B cell (primary cell): ENCODE measurements around the gene PLCG1. TPM values are rescaled to one million over a fixed set of nuclear protein-coding genes. Genes with fewer than 3 reads are reported as not detected.
A peak's percentile ranks its signal among the peaks of the same experiment; 100 is the strongest.

ENCODE experiments used
- ATAC-seq: fragments of 200-7000 bp; cut with Tn5 transposase; one replicate; pipeline ENCODE4 v1.10.0; 2021; ENCODE audit warnings: low read depth, mild to moderate bottlenecking, moderate number of reproducible peaks, moderate library complexity
- CTCF ChIA-PET: fragments of 350-600 bp; sonication (Branson Sonifier 250); formaldehyde crosslinking; loops from one replicate; lab custom pipeline; 2021; ENCODE audit warnings: antibody characterized with exemption, inconsistent platforms; lab: Charles Lee
- POLR2A ChIA-PET: fragments of 350-600 bp; sonication (Branson Sonifier 250); formaldehyde crosslinking; loops from one replicate; lab custom pipeline; 2021; ENCODE audit warnings: antibody characterized with exemption; lab: Charles Lee
- DNase-seq: peaks from one replicate; pipeline ENCODE4 v3.0.0; 2013
- H2AFZ ChIP-seq: 2 replicates; pipeline ENCODE4 v1.6.1; 2012; ENCODE audit warnings: mild to moderate bottlenecking, low read depth, low read length; ENCODE audit not compliant: insufficient read depth, poor library complexity, severe bottlenecking
- H3K27ac ChIP-seq, 2 donors: 1 replicate in 1 of 2; 2 replicates in 1 of 2; pipeline ENCODE4 v1.5.1; 2012 to 2013; ENCODE audit warnings: low read length in 2 of 2, mild to moderate bottlenecking in 2 of 2, moderate library complexity in 1 of 2
- H3K27me3 ChIP-seq, 4 experiments: fragments of 200-600 bp in 1 of 4; sonication (generic) in 1 of 4; replicated peaks in 1 of 4; 1 replicate in 2 of 4; 2 replicates in 2 of 4; pipeline versions ENCODE4 v1.6.1 to v1.7.0; 2013 to 2016; ENCODE audit warnings: low read length in 3 of 4, mild to moderate bottlenecking in 2 of 4, mixed read lengths in 1 of 4, moderate library complexity in 1 of 4; ENCODE audit not compliant: insufficient read depth in 4 of 4, control insufficient read depth in 3 of 4; ENCODE audit errors: control extremely low read depth in 1 of 4
- H3K36me3 ChIP-seq, 2 experiments: replicated peaks in 1 of 2; 1 replicate in 1 of 2; 2 replicates in 1 of 2; pipeline versions ENCODE4 v1.6.1 to v1.7.1; 2013; ENCODE audit warnings: low read length in 1 of 2; ENCODE audit not compliant: insufficient read depth in 2 of 2, control insufficient read depth in 1 of 2; ENCODE audit errors: control extremely low read depth in 1 of 2, extremely low read depth in 1 of 2
- H3K4me1 ChIP-seq, 2 donors: fragments of 200-600 bp in 1 of 2; sonication (generic) in 1 of 2; 1 replicate in 1 of 2; 2 replicates in 1 of 2; pipeline versions ENCODE4 v1.5.1 to v1.6.1; 2013 to 2017; ENCODE audit warnings: low read length in 2 of 2; ENCODE audit not compliant: control insufficient read depth in 2 of 2, insufficient read depth in 2 of 2
- H3K4me2 ChIP-seq: replicated peaks from 2 replicates; pipeline ENCODE3; 2012; ENCODE audit warnings: mild to moderate bottlenecking, low read depth, low read length; ENCODE audit not compliant: poor library complexity, severe bottlenecking
- H3K4me3 ChIP-seq, 5 experiments: fragments of 200-600 bp in 1 of 5; sonication (generic) in 1 of 5; 1 replicate in 3 of 5; 2 replicates in 2 of 5; pipeline versions ENCODE4 v1.5.1 to v1.7.0; 2011 to 2016; ENCODE audit warnings: low read length in 4 of 5, mild to moderate bottlenecking in 4 of 5, low read depth in 2 of 5, control low read depth in 1 of 5, moderate library complexity in 1 of 5; ENCODE audit not compliant: insufficient read depth in 1 of 5; ENCODE audit errors: control extremely low read depth in 1 of 5, extremely low read depth in 1 of 5
- H3K79me2 ChIP-seq: fragments of 200-600 bp; sonication (generic); one replicate; pipeline ENCODE4 v1.6.0; 2016; ENCODE audit warnings: low read length; ENCODE audit not compliant: control insufficient read depth, insufficient read depth
- H3K9ac ChIP-seq: fragments of 200-600 bp; sonication (generic); 2 replicates; pipeline ENCODE4 v1.6.1; 2017; ENCODE audit warnings: mild to moderate bottlenecking, low read length, moderate library complexity
- H3K9me3 ChIP-seq, 3 donors: one replicate each; pipeline versions ENCODE4 v1.6.1 to v1.7.1; 2013; ENCODE audit warnings: low read length in 2 of 3; ENCODE audit not compliant: control insufficient read depth in 2 of 3, insufficient read depth in 1 of 3; ENCODE audit errors: control extremely low read depth in 1 of 3
- H4K20me1 ChIP-seq: 2 replicates; pipeline ENCODE4 v1.6.0; 2012; ENCODE audit warnings: mild to moderate bottlenecking, low read length; ENCODE audit not compliant: insufficient read depth, control insufficient read depth, poor library complexity, severe bottlenecking
- H3K27ac Mint-ChIP-seq: one replicate; pipeline ENCODE4 v1.8.0; 2021; ENCODE audit warnings: mixed read lengths
- H3K27me3 Mint-ChIP-seq: one replicate; pipeline ENCODE4 v1.8.0; 2021; ENCODE audit warnings: mixed read lengths
- H3K4me1 Mint-ChIP-seq: one replicate; pipeline ENCODE4 v1.8.0; 2021; ENCODE audit warnings: mixed read lengths
- H3K4me3 Mint-ChIP-seq: one replicate; pipeline ENCODE4 v1.8.0; 2021; ENCODE audit warnings: mixed read lengths
- H3K9me3 Mint-ChIP-seq: one replicate; pipeline ENCODE4 v1.8.0; 2022; ENCODE audit warnings: mixed read lengths; ENCODE audit not compliant: insufficient read depth
- CTCF ChIP-seq: fragments of 200-600 bp; IDR thresholded peaks from one replicate; pipeline ENCODE4 v1.8.0; 2022; ENCODE audit warnings: antibody characterized with exemption, mild to moderate bottlenecking
- EZH2 ChIP-seq: IDR thresholded peaks from 2 replicates; pipeline ENCODE4 v1.6.1; 2012; ENCODE audit warnings: borderline replicate concordance, low read depth, mild to moderate bottlenecking, moderate library complexity, low read length; ENCODE audit not compliant: insufficient read depth, poor library complexity, severe bottlenecking
- WGBS: methylation state at CpG from one replicate; pipeline ENCODE4 v1.1.5; 2013; ENCODE audit warnings: missing lambda C conversion rate; ENCODE audit not compliant: insufficient coverage; 5-methylcytosine and 5-hydroxymethylcytosine counted together
- intact Hi-C: fragments of 100-400 bp; cut with micrococcal nuclease; formaldehyde crosslinking; loops from one replicate; pipeline ENCODE4 v1.10.0; 2022
- polyA plus RNA-seq: library from polyadenylated mRNA; depleted of rRNA; stranded (reverse); fragments of >200 nt; gene quantifications from 2 replicates; pipeline ENCODE4 v1.2.3, GENCODE V29; 2012
- total RNA-seq, 2 donors: library from RNA; stranded (reverse); fragments of 120-200 nt in 1 of 2; gene quantifications; 1 replicate in 1 of 2; 2 replicates in 1 of 2; pipeline versions ENCODE4 v1.2.3 to v1.2.4, GENCODE V29; 2013 to 2022

PLCG1 gene
- total and polyA plus RNA-seq, 2 donors (not counting 1 experiment from before 2014, with no cell fraction given): 98.7 to 101 TPM

GRCh38 chr20:41091927-41092326, 45.4 kb upstream of the PLCG1 start:
- Histone ChIP-seq H3K36me3 (peaks cover 16 to 39% of the 10 kb centered on the region in 2 experiments), H4K20me1 (peaks cover 11% of the 10 kb centered on the region), H3K27ac (no peak overlapping the region), H2AFZ (no peak overlapping the region), H3K9me3 (no peaks in the 10 kb centered on the region), H3K4me2 (no peak overlapping the region), H3K9ac (no peak overlapping the region), H3K4me3 (no peak overlapping the region), H3K79me2 (peaks cover 6% of the 10 kb centered on the region), H3K4me1 (no peaks in the 10 kb centered on the region), H3K27me3 (no peaks in the 10 kb centered on the region)
- H3K4me1 Mint-ChIP-seq: no peaks in the 10 kb centered on the region
- no peak overlapping the region for H3K4me3 Mint-ChIP-seq
- TF ChIP-seq CTCF (no peak), EZH2 (no peak)
- no peaks in the 10 kb centered on the region for H3K27me3 Mint-ChIP-seq
- ChIA-PET CTCF (interaction anchor here (1.0 to 8.9 kb wide), 5 partner anchors 10 to 128 kb away, joined by 5 to 174 read pairs (median 28); no protein-coding TSS in a partner anchor), POLR2A (no interaction called here)
- no peak for DNase-seq
- no peak for ATAC-seq
- no peak overlapping the region for H3K27ac Mint-ChIP-seq
- WGBS: 100% methylated on average over 1 of the region's 4 CpGs
- intact Hi-C loops: no loop called here
- H3K9me3 Mint-ChIP-seq: no peaks in the 10 kb centered on the region

- Histone ChIP-seq H3K36me3 (peaks cover 14 to 61% of the 10 kb centered on the region in 2 experiments), H3K9ac (no peak overlapping the region), H3K27ac (no peak overlapping the region), H2AFZ (no peak overlapping the region), H3K9me3 (no peaks in the 10 kb centered on the region), H3K4me2 (no peak overlapping the region), H3K27me3 (no peaks in the 10 kb centered on the region), H3K4me1 (no peaks in the 10 kb centered on the region), H3K4me3 (no peak overlapping the region), H3K79me2 (peaks cover 6% of the 10 kb centered on the region), H4K20me1 (peaks cover 11% of the 10 kb centered on the region)
- no peaks in the 10 kb centered on the region for H3K4me1 Mint-ChIP-seq
- no peaks in the 10 kb centered on the region for H3K27me3 Mint-ChIP-seq
- TF ChIP-seq CTCF (no peak), EZH2 (no peak)
- no peak overlapping the region for H3K4me3 Mint-ChIP-seq
- ATAC-seq (no peak), DNase-seq (no peak)
- WGBS: 100% methylated on average over 1 of the region's 2 CpGs
- H3K27ac Mint-ChIP-seq: peak overlapping the region; percentile 6
- no peaks in the 10 kb centered on the region for H3K9me3 Mint-ChIP-seq
- intact Hi-C loops: loop anchor here (1.0 kb wide), 2 partner anchors 104 to 126 kb away; no protein-coding TSS in a partner anchor
- POLR2A ChIA-PET: no interaction called here
- CTCF ChIA-PET: interaction anchor here (0.8 to 8.9 kb wide), 34 partner anchors 9 to 353 kb away, joined by 3 to 204 read pairs (median 5); partner anchors contain the start of gene LPIN3
These were observed 42.8 kb upstream of the PLCG1 start for GRCh38 chr20:41094353-41095055.
